Measurements from ENCODE around the gene INF2.

Gene INF2

DNA sequence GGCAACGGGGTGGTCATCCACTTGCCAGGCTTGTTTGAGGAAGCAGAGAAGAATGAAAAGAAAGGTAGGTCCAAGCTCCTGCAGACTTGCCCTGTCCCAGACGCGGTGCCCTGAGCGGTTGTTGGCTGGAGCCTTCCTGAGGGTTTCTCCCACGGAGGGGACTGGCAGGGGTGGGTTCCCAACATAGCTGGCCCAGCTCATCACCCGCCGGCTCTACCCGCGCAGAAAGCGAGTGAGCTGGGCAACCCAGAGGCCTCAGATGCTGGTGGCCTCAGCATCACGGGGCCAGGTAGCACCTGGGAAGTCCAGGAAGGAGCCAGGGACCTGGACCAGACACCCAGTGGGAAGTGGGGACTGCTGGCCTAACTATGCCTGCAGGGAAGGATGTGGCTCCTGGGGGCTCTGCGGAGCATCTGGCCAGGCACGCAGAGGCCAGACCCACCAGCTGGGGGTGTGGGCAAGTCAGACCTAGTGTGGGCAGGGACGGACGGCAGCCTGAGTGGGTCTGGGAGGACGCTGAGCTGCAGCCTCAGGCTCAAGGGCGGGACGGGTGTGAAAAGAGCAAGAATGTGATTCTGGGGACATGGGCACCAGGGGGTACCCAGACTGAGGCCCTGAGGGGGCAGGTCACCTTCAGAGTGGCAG is 49.1 kb downstream of the INF2 start:
- TF ChIP-seq, protein P1, sequence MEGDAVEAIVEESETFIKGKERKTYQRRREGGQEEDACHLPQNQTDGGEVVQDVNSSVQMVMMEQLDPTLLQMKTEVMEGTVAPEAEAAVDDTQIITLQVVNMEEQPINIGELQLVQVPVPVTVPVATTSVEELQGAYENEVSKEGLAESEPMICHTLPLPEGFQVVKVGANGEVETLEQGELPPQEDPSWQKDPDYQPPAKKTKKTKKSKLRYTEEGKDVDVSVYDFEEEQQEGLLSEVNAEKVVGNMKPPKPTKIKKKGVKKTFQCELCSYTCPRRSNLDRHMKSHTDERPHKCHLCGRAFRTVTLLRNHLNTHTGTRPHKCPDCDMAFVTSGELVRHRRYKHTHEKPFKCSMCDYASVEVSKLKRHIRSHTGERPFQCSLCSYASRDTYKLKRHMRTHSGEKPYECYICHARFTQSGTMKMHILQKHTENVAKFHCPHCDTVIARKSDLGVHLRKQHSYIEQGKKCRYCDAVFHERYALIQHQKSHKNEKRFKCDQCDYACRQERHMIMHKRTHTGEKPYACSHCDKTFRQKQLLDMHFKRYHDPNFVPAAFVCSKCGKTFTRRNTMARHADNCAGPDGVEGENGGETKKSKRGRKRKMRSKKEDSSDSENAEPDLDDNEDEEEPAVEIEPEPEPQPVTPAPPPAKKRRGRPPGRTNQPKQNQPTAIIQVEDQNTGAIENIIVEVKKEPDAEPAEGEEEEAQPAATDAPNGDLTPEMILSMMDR (conservative IDR thresholded peaks at IDR 0.05) = no peak
- H3K27ac ChIP-seq = no peak overlapping the region

DNA sequence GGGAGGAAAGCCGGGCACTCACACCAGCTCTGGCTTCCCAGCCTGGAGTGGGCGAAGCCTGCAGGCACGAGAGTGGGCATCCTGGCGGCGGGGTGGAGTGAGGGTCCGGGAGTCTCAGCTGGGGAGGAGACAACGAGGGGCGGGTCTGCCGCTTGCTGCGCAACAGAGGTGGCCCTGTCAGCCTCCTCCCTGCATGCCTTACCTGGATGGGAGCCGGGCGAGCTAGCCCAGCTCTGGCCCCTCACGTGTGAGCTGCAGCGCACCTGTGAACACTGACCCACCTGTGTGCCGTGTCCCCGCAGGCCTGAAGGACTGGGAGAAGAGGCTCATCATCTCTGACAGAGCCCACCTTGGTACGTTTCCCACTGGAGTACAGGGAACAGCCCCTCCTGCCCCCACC is 49.6 kb downstream of the INF2 start:
- no peak overlapping the region for H3K27ac ChIP-seq
- TF ChIP-seq, protein P1 (conservative IDR thresholded peaks at IDR 0.05) = no peak

DNA sequence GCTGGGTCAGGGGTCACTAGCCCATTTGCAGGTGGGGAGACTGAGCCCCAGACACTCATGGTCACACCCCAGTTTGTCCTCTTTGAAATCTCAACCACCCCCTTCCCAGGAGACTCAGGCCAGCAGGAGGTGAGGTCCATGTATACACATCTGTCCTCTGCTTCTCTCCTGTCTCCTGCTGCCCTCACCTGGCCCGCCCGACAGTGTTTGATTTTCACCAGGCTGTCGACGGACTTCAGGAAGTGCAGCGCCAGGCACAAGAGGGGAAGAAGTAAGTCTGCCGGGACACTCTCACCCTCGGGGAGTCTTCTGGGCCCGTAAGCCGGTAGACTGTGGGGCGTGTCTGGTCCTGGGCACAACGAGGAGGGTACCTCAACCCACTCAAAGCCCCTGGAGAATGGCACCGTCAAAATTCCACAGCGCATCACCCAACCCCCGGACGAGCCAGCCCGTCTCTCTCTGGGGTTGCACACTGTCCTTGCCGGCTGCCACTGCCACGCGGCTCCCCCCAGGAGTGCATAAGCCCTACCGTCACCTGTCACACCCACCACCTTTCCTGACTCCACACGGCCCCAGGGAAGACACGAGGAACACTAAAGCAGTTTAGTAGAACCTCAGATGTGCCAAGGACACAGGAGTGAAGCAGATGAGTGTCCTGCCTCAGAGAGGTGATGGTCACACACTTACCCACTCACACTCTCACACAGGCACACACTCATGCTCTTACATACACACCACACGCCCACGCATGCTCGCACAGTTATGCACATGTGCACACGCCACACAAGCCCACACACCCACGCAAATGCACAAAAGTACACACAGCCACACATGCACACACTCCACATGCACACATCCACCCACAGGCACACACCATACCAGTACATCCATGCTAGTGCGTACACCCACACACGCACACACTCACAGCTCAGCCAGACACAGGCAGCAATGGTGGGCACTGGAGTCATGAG is 50.4 kb downstream of the INF2 start:
- no peak overlapping the region for H3K27ac ChIP-seq
- TF ChIP-seq, protein P1 (conservative IDR thresholded peaks at IDR 0.05) = peak; percentile 16; the same call in 1 of the 2 replicates

DNA sequence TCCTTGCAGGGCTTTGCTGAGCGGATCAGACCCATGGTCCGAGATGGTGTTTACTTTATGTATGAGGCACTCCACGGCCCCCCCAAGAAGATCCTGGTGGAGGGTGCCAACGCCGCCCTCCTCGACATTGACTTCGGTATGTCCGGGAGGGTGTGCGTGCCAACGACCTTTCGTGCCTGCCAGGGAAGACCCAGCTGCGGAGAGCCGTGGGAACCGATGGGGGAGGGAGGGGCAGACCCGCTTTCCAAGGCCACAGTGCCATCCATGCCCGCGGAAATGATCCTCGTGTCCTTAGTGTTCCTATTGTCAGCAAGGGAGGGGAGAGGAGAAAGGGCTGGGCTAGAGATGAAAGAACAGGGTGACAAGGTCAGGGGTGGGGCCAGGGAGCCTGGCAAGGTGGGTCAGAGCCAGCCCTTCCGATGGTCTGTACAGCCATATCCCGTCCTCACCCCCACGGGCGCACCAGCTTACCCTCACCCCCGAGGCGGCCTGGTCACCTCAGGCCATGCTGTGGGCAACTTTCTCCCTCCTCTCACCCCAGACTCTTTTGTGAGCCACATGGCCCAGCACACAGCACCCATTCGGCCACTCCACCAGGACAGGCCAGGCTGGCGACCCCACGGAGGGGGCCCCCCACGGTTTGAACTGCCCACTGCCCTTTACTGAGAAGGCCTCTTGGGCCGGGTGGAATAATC is 51.8 kb downstream of the INF2 start:
- H3K27ac ChIP-seq = no peak overlapping the region
- TF ChIP-seq, protein P1 (conservative IDR thresholded peaks at IDR 0.05) = no peak

DNA sequence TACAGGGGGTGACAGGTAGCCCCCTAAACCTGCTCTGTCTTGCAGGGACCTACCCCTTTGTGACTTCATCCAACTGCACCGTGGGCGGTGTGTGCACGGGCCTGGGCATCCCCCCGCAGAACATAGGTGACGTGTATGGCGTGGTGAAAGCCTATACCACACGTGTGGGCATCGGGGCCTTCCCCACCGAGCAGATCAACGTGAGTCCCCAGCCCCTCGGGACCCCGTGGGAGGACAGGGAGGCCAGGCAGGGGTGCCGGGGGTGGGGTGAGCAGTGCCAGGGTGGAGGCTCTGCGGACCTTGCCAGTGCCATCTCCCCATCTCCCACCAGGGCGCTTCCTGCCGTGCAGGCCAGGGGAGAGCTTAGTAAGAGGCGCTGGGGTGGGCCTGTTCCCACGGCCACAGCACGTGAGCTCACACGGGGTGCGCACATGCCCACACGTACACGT is 52.4 kb downstream of the INF2 start:
- TF ChIP-seq, protein P1 (conservative IDR thresholded peaks at IDR 0.05) = no peak
- no peak overlapping the region for H3K27ac ChIP-seq

DNA sequence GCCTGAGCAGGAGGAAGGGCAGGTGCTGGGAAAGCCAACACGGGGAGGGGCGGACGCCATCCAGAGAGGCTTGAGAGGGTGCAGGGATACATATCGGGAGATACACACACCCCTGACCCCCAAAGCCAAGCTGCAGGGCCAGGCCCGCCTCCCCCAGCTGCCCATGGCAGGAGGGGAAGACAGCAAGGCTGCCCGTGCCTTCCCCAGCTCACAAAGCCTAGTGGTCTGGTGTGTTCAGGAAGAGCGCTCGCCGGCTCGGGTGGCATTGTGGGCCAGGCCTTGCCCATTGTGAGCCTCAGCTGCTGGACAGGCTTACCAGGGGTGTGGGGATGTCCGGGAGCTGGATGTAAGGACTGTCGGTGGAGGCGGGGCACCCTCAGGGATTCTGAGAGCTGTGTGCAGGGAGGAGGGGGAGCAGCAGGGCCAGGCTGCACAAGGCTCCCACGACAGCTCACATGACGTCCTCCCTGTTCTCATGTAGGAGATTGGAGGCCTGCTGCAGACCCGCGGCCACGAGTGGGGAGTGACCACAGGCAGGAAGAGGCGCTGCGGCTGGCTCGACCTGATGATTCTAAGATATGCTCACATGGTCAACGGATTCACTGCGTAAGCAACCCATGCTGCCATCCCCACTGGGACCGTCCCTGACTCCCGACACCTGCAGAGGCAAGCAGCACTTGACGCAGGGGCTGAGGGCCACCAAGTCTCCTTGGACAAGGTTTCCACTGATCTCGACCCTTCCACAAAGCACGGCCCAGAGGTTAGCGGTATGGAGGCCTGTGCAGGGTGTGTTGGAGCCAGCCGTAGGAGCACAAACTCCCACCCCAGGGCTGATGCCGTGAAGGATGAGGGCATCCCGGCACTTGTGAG is 53.4 kb downstream of the INF2 start:
- H3K27ac ChIP-seq = no peak overlapping the region
- TF ChIP-seq, protein P1 (conservative IDR thresholded peaks at IDR 0.05) = no peak

Measured in VCaP (cell line).